Stimulated activated CD4-positive, alpha-beta T cell treated with anti-CD3 and anti-CD28 coated beads, Interleukin-15, amount 100 ng/mL, for 48 hours (primary cell): Measurements from ENCODE around the gene ASTL.
A peak's percentile ranks its signal among the peaks of the same experiment; 100 is the strongest.
"Not testable (repeated sequence)": the region's sequence is repeated elsewhere in the genome, so short reads cannot be mapped to it uniquely, and the experiment has no call there.

Source experiments
- DNase-seq, 2 donors: peaks; one replicate each; pipeline ENCODE4 v3.0.0-alpha.2; 2020; ENCODE audit warnings: low read depth in 2 of 2

The ASTL gene

GRCh38 chr2:96138179-96139145, at the start of gene ASTL:
Gene ASTL, minus strand, starts transcription at chr2:96138502. Its CDS starts 66 bp downstream, at chr2:96138436.
- DNase-seq: no peak

DNA sequence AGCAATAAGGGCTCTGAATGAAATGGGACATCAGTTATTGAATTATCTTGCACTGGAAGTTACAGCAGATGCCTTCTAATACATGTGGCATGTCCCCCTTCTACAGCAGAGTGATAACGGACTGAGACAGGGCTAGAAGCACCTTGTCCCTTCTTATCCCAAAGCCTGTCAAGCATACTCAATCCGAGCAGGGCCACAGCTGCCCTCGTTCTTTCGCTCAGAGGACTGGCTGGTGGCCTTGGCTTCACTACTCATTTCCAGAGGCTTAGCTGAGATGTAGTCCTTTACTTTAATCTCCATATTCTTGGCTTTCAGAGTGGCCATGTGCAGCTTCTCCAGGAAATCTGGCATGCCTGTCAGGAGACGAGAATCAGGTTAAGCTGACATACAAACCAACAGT, 48.3 kb upstream of the ASTL start:
- DNase-seq: no peak

- DNase-seq: no peak
Observed at GRCh38 chr2:96185516-96185915, 47.2 kb upstream of the ASTL start.

DNA sequence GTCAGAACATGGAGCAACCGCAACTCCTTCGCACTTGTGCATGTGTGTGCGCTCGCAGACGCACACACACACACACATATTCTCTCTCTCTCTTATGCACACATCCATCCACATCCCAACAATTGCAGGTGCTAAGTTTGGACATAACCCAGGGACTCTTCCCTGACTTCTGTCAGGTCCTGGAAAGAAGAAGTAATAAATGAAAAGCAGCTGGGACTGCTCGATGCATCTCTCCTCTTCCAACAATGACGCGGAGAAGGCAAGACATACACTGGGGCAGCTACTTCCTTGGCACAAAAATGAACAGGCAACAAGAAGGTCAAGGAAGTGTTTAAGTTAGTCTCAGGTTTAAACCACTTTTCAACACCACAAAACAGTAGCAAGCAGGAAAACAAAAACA, 46.7 kb upstream of the ASTL start:
- DNase-seq: no peak

GRCh38 chr2:96184188-96184587, 45.9 kb upstream of the ASTL start:
- DNase-seq: no peak

- no peak for DNase-seq
Observed at GRCh38 chr2:96181529-96181928, 43.2 kb upstream of the ASTL start.

DNA sequence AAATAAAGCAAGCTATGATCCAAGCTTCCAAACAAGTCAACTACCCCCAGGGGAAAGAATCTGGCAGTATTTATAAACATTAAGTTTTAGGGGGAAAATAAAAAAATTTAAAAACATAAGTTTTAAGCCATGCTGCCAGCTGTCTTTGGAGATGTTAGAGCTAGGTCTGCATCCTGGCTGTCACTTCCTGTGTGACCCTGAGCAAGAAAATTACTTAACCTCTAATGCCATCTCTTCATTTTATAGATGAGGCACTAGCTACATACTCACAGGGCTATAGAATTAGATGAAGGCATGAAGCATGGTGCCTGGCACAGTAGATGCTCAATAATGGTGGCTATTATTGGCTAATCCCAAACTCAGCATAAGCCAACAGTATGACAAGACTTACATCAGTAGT, 42.2 kb upstream of the ASTL start:
- no peak for DNase-seq

GRCh38 chr2:96180002-96180401, 41.7 kb upstream of the ASTL start:
- DNase-seq: no peak

DNA sequence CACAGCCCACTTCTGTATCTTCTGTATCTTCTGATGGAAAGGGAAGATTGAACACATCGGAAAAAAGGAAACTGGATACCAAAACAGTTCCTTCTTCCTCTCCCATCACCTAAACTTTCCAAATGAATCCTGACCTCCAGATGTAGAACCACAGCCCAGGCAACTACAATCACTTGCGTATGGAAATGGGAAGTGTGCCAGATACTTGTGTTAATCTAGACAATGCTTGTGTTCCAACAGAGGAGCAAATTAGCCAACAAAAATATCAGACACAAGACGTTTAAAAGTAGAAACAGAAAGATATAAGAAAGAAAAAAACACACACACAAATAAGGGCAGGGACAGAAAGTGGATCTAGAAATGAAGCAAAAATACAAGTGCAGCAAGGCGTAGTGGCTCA, 38.4 kb upstream of the ASTL start:
- no peak for DNase-seq

GRCh38 chr2:96175951-96176350, 37.6 kb upstream of the ASTL start:
- no peak for DNase-seq

- DNase-seq: peak; percentile 70 to 80
Observed at GRCh38 chr2:96174251-96175144, 36.2 kb upstream of the ASTL start.

GRCh38 chr2:96171831-96172230, 33.5 kb upstream of the ASTL start:
- DNase-seq: no peak

DNA sequence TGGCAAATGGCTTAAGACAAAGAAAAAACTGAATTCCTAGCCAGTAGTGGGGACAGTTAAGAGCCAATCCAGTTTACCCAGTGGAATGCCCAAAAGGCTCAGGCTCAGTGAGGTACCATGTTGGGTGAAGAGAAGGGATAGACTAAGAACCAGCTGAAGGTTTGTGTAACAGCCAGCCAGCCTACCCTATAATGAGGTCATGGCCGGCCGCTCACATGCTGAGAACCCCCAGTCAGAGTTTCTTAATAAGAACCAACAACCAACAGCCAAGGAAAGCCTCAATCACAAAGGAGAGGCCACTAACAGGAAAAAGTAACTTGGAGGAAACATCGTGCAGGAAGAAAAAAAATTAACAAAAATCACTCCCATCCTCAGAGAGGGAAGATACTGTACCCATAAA, 32.3 kb upstream of the ASTL start:
- DNase-seq: no peak

DNA sequence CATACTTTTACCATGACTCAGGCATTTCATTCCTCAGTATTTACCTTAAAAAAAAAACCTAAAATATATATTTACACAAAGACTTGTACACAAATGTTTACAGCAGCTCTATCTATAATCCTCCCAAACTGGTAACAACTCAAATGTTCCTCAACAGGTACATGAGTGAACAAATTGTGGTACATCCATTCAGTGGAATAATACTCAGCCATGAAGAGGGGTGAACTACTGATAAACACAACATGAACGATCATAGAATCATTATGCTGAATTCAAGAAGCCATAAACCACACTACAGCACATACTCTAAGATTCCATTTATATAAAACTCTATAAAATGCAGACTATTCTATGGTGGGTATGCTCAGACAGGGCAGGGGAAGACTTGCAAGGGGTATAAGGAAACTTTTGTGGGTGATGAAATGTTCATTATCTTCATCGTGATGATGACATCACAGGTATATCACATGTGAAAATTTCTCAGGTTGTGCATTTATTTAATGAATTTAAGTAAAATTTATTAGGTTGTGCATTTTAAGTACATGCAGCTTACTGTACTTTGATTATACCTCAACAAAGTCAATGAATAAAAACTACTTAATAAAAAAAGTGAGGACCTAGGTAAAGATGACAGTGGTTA, 31.7 kb upstream of the ASTL start:
- no peak for DNase-seq

DNA sequence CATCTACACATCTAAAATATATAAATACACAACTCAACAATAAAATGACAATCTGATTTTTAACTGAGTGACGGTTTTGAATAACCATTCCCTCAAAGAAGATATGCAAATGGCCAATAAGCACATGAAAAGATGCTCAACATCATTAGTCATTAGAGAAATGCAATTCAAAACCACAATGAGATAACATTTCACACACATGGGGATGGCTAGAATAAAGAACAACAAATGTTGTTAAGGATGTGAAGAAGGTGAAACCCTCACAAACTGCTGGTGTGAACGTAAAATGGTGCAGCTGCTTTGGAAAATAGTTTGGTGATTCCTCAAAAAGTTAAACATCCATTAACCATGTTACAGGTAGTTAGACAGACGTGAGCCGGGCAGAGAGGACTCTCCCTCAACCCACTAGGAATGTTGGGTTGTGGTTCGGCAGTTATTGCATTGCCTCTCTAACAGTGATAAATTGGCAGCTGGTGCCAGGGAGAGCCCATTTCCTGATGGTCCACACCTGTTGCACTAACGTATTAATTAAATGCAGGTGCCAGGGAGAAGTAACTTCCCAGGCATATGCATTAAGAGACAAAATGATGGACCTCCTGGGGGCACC, 29.2 kb upstream of the ASTL start:
- no peak for DNase-seq

- DNase-seq: peak in 1 of 2 donors; percentile 75
Observed at GRCh38 chr2:96164459-96165184, 26.3 kb upstream of the ASTL start.

GRCh38 chr2:96163768-96164429, 25.6 kb upstream of the ASTL start:
- peak in 1 of 2 donors; percentile 85 for DNase-seq

DNA sequence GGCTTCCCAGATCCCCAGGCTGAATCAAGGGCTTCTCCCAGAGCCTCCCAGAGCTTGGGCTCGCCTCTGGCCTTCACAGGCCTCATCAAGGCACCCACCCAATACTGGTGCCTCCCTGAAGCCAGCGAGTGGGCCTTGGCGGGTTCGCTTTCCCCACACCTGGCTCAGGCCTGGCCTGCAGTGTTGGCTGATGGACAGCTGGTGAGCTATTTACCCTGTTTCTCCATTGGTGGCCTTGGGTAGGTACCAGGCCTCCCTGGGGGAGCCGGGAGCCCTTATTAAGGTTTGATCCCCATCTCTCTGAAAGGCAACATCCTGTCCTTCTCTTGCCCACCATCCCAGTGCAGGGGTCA, 25.1 kb upstream of the ASTL start:
- no peak for DNase-seq

DNA sequence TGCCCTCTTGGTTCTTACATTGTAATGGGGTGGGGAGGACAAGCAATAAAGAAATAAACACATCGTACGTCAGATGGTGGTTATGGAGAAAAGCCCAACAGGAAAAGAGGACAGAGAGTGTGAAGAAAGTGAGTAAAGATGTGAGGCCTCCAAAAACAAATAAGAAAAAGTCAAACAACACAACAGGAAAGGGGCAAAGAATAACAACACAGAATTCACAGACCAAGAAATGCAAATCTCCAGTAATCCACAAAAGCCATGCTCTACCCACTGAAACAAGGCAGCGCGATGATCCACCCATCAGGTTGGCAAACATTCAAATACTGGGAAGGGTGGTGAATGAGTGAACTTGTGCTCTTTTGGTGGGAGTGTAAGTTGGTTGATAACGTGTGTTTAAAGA, 23.6 kb upstream of the ASTL start:
- DNase-seq: no peak

GRCh38 chr2:96160366-96160765, 22.1 kb upstream of the ASTL start:
- not testable (repeated sequence) for DNase-seq
